ENCODE results near the gene DYRK3.
"Not testable (repeated sequence)": the region's sequence is repeated elsewhere in the genome, so short reads cannot be mapped to it uniquely, and the experiment has no call there.

DYRK3 gene

GRCh38 chr1:206635080-206635977 lies at the start of gene DYRK3:
Gene DYRK3, plus strand, starts transcription at chr1:206635536. Its CDS starts 168 bp downstream, at chr1:206635704.
- DNase-seq = peak; percentile 89

GRCh38 chr1:206586501-206587445 lies 48.6 kb upstream of the DYRK3 start:
- DNase-seq = no peak

DNA sequence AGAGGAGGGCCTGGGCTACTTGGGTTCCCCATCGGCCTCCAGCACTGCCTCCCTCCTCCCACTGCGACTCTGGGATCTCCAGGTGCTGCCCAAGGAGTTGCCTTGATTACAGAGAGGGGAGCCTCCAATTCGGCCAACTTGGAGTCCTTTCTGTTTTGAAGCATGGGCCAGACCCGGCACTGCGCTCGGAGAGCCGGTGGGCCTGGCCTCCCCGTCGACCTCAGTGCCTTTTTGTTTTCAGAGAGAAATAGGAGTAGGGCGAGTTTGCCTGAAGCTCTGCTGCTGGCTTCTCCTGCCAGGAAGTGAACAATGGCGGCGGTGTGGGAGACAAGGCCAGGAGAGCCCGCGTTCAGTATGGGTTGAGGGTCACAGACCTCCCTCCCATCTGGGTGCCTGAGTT lies 47.4 kb upstream of the DYRK3 start:
- no peak for DNase-seq

- no peak for DNase-seq
These were observed 46.8 kb upstream of the DYRK3 start for GRCh38 chr1:206588492-206588891.

DNA sequence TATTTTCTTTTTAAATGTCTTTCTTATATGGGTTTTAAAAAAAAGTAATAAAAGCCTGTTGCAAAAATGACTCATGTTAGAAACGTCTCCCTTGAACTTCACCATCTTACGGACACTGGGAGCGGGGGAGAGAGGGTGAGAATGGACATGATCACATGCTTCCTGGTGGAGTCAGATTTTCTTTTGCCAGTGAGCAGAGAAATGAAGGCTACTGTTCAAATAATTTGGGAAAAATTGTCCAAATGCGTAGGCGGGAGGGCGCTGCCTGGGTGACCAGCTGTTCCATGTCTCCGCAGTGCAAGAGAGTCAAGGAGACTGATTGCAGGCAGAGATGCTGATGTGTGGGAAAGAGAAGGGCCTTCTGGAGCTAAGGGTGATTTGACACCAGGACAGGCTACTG lies 46.1 kb upstream of the DYRK3 start:
- DNase-seq = no peak

DNA sequence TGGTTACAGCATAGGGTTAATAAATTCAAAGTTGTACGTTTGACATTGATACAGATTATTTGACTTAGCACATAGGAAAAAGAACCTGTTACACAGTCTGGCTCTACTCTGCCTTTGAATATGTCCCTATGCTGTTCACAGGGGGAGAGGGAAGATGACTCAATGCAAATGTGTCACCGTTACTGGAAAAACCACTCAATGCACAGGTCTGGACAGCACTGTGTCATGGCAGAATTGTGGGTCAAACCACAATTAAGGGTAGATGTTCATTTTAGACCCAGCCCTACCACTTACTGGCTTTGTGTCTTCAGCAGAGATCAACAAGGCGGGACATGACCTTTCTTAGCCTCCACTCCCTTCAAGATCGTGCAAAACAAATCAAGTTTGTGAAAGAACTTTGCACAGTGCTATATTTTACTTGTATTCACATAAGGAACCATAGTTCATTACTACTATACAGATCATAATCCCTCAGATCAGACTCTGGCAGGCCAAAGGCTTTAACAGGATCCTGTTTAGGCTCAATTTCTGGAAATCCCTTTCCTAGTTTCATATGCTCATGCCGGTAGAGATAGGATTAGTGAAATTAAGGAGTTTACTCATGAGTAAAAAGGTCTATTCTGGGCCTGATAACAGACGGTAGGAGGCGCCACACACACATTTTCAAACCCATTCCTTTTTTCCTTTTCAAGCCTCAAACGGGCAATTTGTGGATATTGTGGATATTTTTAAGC lies 45.1 kb upstream of the DYRK3 start:
- no peak for DNase-seq

DNA sequence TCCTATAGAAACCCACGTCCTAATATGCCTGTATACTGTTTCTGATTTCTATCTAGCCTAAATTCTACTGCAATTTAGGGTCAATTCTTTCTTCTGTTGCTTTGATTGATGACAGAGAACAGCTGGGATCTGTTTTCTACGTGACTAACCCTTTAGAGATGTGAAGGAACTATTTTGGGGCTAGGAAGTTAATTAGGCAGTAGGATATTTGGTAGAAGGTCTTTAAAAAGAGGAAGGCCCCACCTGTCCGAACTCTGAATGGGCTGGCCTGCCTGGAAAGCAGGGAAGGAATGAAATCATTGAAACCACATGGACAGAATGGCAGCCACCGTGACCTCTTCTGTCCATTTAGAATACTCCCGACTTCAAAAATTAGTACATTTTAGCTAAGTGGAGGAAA lies 44.1 kb upstream of the DYRK3 start:
- no peak for DNase-seq

DNA sequence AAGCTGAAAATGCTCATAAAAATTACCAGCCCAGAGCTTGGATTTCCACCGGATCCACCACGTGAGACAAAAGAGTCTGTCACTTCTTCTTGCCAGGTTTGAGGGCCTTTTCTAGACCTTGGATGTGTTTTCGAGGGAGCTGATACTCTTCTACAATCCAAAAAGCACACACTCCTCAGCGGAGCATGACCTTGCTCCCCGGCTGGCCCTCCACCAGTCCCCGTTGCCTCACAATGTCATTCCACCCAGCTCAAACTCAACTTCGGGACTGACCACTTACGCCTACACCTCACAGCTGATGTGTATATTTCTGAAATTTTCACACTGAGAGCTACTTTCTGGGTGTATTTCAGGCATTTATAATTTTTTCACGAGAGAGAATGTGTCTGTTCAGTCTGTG lies 43.6 kb upstream of the DYRK3 start:
- no peak for DNase-seq

- no peak for DNase-seq
These were observed 41.9 kb upstream of the DYRK3 start for GRCh38 chr1:206593351-206593925.

DNA sequence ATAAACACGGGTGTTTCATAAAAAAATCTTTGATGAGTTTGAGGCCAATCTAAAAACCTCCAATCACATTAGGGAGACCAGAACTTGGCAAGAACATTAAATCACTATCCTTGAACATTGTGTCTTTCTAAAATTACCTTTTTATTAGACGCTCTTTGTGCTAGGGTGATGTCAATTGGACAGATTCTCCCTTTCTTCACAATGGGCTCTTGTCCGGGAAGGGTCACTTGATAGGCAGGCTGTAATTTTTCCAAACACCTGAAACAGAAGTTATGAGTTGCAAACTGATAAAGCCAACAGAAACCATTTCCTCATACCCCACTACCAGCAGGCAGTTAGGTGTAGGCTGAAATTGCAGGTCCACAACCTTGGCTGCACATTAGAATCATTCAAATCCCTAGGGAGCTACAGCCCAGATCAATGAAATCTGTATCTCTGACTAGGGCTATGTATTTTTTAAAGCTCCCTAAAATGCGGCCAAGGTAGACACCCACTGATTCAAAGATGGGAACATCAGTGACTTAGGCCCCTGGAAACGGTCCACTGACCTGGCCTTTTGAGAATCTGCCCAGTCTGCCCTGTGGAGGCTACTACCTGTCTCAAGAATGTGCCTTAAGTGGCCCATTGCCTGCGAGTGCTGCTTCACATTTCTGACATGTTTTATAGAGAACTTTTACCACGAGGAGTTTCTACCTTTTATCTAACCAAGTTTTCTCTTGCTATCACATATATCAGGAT lies 39.6 kb upstream of the DYRK3 start:
- DNase-seq = no peak

GRCh38 chr1:206596319-206596666 lies 39.0 kb upstream of the DYRK3 start:
- no peak for DNase-seq

DNA sequence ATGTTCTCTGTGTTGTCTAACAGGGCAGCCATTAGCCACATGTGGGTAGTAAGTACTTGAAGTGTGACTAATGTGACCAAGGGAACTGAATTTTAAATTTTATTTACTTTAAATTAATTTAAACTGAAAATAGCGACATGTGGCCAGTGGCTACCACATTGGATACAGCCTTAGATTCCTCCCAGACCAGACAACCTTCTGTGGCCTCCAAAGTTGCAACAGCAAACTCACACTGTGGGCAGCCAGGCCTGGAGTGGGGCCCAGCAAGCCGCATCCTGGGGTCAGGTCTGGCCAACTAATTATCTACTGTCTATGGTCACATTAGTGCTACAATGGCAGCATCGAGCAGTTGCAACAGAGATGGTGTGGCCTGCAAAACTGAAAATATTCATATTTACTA lies 34.8 kb upstream of the DYRK3 start:
- DNase-seq = no peak

- DNase-seq = no peak
These were observed 30.5 kb upstream of the DYRK3 start for GRCh38 chr1:206604861-206605260.

DNA sequence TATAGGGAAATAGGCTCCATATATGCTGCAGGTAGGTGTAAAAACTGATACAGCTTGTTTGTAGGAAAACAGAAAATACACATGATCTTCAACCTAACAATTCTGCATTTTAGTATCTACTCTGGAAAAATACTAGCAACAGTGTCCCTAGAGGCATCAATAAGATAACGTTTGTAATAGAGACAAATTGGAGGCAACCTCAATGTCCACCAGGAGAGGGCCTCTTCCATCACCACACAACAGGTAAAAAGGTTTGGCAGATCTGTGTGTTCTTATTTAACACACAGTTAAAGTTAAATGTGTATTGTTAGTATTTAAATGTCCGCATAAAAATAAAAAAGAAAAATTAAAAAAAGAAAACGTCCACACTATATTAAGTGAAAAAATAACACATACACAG lies 28.5 kb upstream of the DYRK3 start:
- DNase-seq = no peak

DNA sequence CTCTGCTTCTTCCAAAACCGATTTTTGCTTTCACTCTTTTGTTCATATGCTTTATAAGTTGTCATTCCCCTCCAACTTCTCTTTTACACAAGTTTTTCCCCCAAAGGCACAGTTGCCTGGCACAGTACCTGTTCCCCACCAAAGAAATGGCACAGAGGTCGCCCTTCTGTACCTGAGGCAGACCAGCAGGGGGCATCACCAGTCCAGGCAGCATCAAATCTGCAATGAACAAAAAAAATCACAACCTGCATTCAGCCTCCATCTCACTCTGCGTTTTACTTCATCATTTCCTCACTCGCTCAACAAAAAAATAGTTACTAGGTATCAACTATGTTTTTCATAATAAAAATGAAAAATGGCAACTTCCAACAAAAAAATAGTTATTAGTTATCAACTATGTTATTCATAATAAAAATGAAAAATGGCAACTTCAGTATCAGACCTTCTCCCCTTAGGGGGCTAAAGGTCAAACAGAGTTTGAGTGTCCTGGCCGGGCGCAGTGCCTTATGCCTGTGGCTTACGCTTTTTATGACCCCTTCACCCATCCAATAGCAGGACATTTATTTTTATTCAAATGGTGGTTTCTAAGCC lies 27.1 kb upstream of the DYRK3 start:
- DNase-seq = no peak

DNA sequence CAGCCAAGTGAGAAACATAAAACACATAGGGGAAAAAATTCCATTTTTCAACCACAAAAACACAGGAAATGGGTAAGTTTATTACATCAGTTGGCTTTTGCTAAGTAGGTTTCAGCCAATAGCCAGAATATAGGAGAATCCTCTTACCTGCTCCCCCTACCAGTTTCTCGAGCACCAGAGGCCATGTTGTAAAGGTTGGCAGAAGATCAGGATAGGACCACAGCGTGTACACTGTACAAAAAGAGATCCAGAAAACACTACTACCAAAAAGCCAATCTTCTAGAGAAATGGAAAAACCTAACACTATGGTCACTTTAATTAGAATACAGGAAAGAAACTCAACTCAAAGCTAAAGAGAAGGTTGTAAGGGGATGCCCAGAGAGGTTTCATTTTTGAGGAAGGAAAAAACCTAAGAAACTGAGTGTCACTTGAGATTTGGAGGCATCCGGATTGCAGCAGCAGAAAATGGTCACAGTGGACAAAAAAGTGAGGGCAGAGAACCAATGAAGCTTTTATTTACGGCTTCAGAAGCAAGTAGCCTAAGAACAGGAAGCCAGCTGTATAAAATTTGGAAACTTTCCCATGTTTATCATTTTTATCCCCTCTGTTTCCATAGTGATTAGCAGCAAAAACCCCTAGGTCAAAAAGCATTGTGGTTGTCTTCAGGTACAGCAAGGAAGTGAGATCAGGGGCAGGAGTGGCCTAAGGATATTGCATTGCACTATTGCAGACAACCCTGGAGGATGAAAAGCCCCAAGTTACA lies 25.9 kb upstream of the DYRK3 start:
- DNase-seq = no peak

DNA sequence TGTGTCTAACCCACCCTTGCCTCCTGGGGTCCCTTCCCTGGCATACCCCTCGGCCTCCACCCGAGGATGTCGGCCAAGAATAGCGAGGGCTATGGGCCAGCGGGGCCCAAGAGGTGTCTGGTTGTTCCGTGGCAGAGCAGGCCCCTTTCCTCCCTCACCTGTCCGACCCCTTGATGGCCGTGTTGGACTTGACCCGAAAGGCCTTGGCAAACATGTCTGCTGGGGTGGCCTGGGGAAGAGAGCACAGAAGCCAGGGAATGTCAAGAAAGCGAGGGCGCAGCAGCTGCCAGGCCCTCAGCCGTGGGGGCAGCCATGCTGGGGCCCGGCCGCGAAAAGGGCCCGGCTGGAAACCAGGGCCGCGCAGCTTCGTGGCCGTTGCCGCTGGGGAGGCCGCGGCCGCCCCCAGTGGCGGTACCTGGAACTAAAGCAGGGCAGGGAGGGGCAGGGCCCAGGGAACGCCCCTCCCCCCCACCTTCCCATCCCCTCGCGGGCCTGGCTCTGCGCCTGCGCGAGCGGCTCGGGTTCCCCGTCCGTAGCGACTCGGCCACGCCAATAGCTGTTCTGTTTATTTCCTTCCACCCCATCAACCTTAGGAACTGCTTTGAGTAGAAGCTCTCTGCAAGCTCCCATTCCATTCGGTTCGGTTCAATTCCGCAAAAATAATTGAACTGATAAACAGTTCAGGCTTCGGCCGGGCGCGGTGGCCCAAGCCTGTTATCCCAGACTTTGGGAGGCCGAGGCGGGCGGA lies 23.0 kb upstream of the DYRK3 start, which contains the start of gene EIF2D:
Gene EIF2D (minus strand): TSS at position 337 of the 748 bp plus-strand sequence. CDS start 123 bp downstream, at position 214.
- peak; percentile 98 for DNase-seq

- not testable (repeated sequence) for DNase-seq
These were observed 8.9 kb upstream of the DYRK3 start for GRCh38 chr1:206626396-206626795.

DNA sequence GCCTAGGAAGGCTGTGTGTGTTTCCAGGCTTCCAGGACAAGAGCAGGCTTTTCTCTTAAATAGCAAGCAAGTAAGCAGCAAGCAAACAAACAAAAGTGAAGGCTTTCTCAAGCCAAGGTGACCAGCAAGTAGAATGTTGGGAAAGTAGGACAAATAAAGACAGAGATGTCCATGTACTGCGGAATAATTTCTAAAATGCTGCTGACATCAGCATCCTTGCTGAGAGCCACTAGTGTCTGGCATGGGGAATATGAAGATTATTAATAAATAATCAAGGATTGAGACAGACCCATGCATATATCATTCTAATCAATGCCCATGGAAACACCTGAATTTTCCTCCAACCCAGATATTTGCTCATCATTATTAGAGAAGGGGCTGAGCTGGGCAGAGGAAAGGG lies 6.4 kb upstream of the DYRK3 start:
- no peak for DNase-seq

DNA sequence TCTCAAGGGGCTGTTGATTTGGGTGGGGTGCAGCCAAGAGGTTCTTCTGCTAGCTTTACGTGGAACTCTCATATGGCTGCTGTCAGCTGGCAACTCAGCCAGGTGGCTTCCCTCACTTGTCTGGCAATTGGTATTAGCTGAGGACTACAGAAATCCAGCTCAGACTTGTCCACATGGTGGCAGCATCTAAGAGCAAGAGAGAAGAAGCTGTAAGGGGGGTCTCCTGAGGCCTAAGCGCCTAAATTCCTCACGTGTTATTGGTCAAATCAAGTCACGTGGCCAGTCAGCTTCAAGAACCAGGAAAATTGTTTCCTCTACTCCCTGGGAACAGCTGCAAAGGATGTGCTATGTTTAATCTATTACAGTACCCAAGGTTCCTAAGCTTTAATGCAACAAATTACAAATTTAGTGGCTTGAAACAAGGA lies 4.2 kb upstream of the DYRK3 start:
- DNase-seq = no peak

All from midbrain (tissue), 1 donor.